T-cell (primary cell): ENCODE results near the gene MT1X. TPM values are rescaled to one million over a fixed set of nuclear protein-coding genes. Genes with fewer than 3 reads are reported as not detected.

ENCODE experiments used
- ATAC-seq, 4 experiments: fragments of 200-7000 bp in 3 of 4; fragments of 150-1000 bp in 1 of 4; cut with Tn5 transposase; replicated peaks in 1 of 4; 1 replicate in 3 of 4; 2 replicates in 1 of 4; pipeline ENCODE4 v1.10.0; 2021; ENCODE audit warnings: moderate library complexity in 3 of 4, mild to moderate bottlenecking in 2 of 4, moderate number of reproducible peaks in 1 of 4
- CTCF ChIA-PET, 2 donors: fragments of 300-600 bp; sonication (Branson Sonifier 250); formaldehyde crosslinking; loops; one replicate each; lab custom pipeline; 2022; ENCODE audit warnings: antibody characterized with exemption in 2 of 2; lab: Charles Lee
- POLR2A ChIA-PET, 2 donors: fragments of 300-600 bp; sonication (Branson Sonifier 250); formaldehyde crosslinking; loops; one replicate each; lab custom pipeline; 2022; ENCODE audit warnings: antibody characterized with exemption in 2 of 2; lab: Charles Lee
- DNase-seq, 35 experiments: peaks; one replicate each; pipeline versions ENCODE4 v3.0.0 to v3.0.0-alpha.2; 2013 to 2023
- H3K27ac ChIP-seq: one replicate; pipeline ENCODE4 v1.5.1; 2013; ENCODE audit warnings: low read length
- H3K27me3 ChIP-seq, 2 experiments: replicated peaks in 1 of 2; 1 replicate in 1 of 2; 2 replicates in 1 of 2; pipeline versions ENCODE4 v1.6.1 to v1.7.0; 2013; ENCODE audit warnings: low read length in 1 of 2, mixed read lengths in 1 of 2; ENCODE audit not compliant: control insufficient read depth in 2 of 2, insufficient read depth in 2 of 2; ENCODE audit errors: extremely low read depth in 1 of 2
- H3K36me3 ChIP-seq, 2 donors: 1 replicate in 1 of 2; 2 replicates in 1 of 2; pipeline versions ENCODE4 v1.6.1 to v1.7.0; 2013; ENCODE audit warnings: low read length in 1 of 2; ENCODE audit not compliant: control insufficient read depth in 2 of 2, insufficient read depth in 1 of 2; ENCODE audit errors: extremely low read depth in 1 of 2
- H3K4me1 ChIP-seq, 2 experiments: 1 replicate in 1 of 2; 2 replicates in 1 of 2; pipeline versions ENCODE4 v1.6.1 to v1.7.0; 2013; ENCODE audit warnings: low read length in 2 of 2, mixed read lengths in 1 of 2; ENCODE audit not compliant: insufficient read depth in 2 of 2, control insufficient read depth in 1 of 2; ENCODE audit errors: extremely low read depth in 1 of 2
- H3K4me3 ChIP-seq, 2 donors: 1 replicate in 1 of 2; 2 replicates in 1 of 2; pipeline versions ENCODE4 v1.5.1 to v1.7.0; 2013; ENCODE audit warnings: mild to moderate bottlenecking in 2 of 2, low read length in 1 of 2, moderate library complexity in 1 of 2; ENCODE audit not compliant: control insufficient read depth in 1 of 2; ENCODE audit errors: extremely low read depth in 1 of 2
- H3K9me3 ChIP-seq: 2 replicates; pipeline ENCODE4 v1.7.0; 2013
- H3K27ac Mint-ChIP-seq, 2 donors: one replicate each; pipeline ENCODE4 v1.8.0; 2020 to 2021; ENCODE audit warnings: mild to moderate bottlenecking in 2 of 2, mixed read lengths in 2 of 2
- H3K27me3 Mint-ChIP-seq, 2 donors: one replicate each; pipeline ENCODE4 v1.8.0; 2021 to 2022; ENCODE audit warnings: mixed read lengths in 2 of 2
- H3K36me3 Mint-ChIP-seq: one replicate; pipeline ENCODE4 v1.8.0; 2021; ENCODE audit warnings: mixed read lengths
- H3K4me1 Mint-ChIP-seq, 3 donors: one replicate each; pipeline ENCODE4 v1.8.0; 2020 to 2022; ENCODE audit warnings: mixed read lengths in 3 of 3, mild to moderate bottlenecking in 1 of 3
- H3K4me3 Mint-ChIP-seq, 3 donors: one replicate each; pipeline ENCODE4 v1.8.0; 2020 to 2022; ENCODE audit warnings: mild to moderate bottlenecking in 3 of 3, mixed read lengths in 3 of 3, moderate library complexity in 3 of 3
- H3K9me3 Mint-ChIP-seq, 3 donors: one replicate each; pipeline ENCODE4 v1.8.0; 2020 to 2022; ENCODE audit warnings: mixed read lengths in 3 of 3
- WGBS: methylation state at CpG from one replicate; pipeline ENCODE4 v1.1.5; 2013; ENCODE audit warnings: missing lambda C conversion rate; ENCODE audit not compliant: insufficient coverage; 5-methylcytosine and 5-hydroxymethylcytosine counted together
- total RNA-seq, 35 experiments: library from RNA in 6 of 35; stranded (reverse) in 6 of 35; fragments of 120-200 nt in 1 of 35; gene quantifications; one replicate each; pipeline versions ENCODE4 v1.2.1 to v1.2.4 and lab custom pipeline; 2013 to 2026

MT1X gene
- total RNA-seq, 5 donors from 2014 or later (not counting 1 experiment from before 2014, with no cell fraction given), result 18.7 to 30.8 (median 28.8) TPM

GRCh38 chr16:56684926-56685590, 2.8 kb downstream of the MT1X start:
- H3K36me3 Mint-ChIP-seq, result peaks cover 11% of the 10 kb centered on the region
- H3K36me3 ChIP-seq, result no peaks in the 10 kb centered on the region
- POLR2A ChIA-PET, result no interaction called here
- no peak for ATAC-seq
- CTCF ChIA-PET, result no interaction called here
- H3K4me3 Mint-ChIP-seq, result no peak overlapping the region
- no peak overlapping the region for H3K27ac ChIP-seq
- H3K27ac Mint-ChIP-seq, result no peak overlapping the region
- H3K4me1 ChIP-seq, result peaks cover 9 to 26% of the 10 kb centered on the region in 2 experiments
- H3K4me3 ChIP-seq, result no peak overlapping the region
- H3K27me3 ChIP-seq, result no peaks in the 10 kb centered on the region
- DNase-seq, result no peak
- no peaks in the 10 kb centered on the region for H3K27me3 Mint-ChIP-seq
- H3K9me3 ChIP-seq, result no peaks in the 10 kb centered on the region
- 95% methylated on average over 2 of the region's 4 CpGs for WGBS
- peaks cover 24 to 27% (median 26%) of the 10 kb centered on the region in 3 donors for H3K4me1 Mint-ChIP-seq
- peaks cover 0 to 2% (median 0%) of the 10 kb centered on the region in 3 donors for H3K9me3 Mint-ChIP-seq

- H3K27me3 Mint-ChIP-seq, result no peaks in the 10 kb centered on the region
- ChIA-PET CTCF (interaction anchor here (0.6 to 0.7 kb wide), 2 partner anchors 86 to 165 kb away, joined by 5 read pairs; no protein-coding TSS in a partner anchor), POLR2A (no interaction called here)
- no peak for ATAC-seq
- H3K27ac ChIP-seq, result no peak overlapping the region
- no peaks in the 10 kb centered on the region for H3K9me3 ChIP-seq
- DNase-seq, result no peak
- peaks cover 6 to 21% of the 10 kb centered on the region in 2 experiments for H3K4me1 ChIP-seq
- 85% methylated on average over 6 of the region's 7 CpGs for WGBS
- H3K9me3 Mint-ChIP-seq, result peaks cover 0 to 2% (median 0%) of the 10 kb centered on the region in 3 donors
- H3K27ac Mint-ChIP-seq, result no peak overlapping the region
- H3K4me1 Mint-ChIP-seq, result peaks cover 21% of the 10 kb centered on the region in 3 donors
- H3K4me3 Mint-ChIP-seq, result no peak overlapping the region
- H3K4me3 ChIP-seq, result no peak overlapping the region
- H3K27me3 ChIP-seq, result peaks cover 0 to 5% of the 10 kb centered on the region in 2 experiments
- no peaks in the 10 kb centered on the region for H3K36me3 ChIP-seq
- H3K36me3 Mint-ChIP-seq, result peaks cover 11% of the 10 kb centered on the region
Measured at GRCh38 chr16:56686758-56687157, 4.5 kb downstream of the MT1X start.

- Mint-ChIP-seq H3K27ac (no peak overlapping the region), H3K9me3 (peaks cover 0 to 2% (median 0%) of the 10 kb centered on the region in 3 donors), H3K4me1 (peaks cover 7 to 8% (median 8%) of the 10 kb centered on the region in 3 donors), H3K27me3 (no peaks in the 10 kb centered on the region), H3K36me3 (peaks cover 11% of the 10 kb centered on the region), H3K4me3 (no peak overlapping the region)
- Histone ChIP-seq H3K4me3 (no peak overlapping the region), H3K27me3 (peaks cover 0 to 5% of the 10 kb centered on the region in 2 experiments), H3K27ac (no peak overlapping the region), H3K36me3 (no peaks in the 10 kb centered on the region), H3K9me3 (no peaks in the 10 kb centered on the region), H3K4me1 (peaks cover 0 to 3% of the 10 kb centered on the region in 2 experiments)
- CTCF ChIA-PET, result interaction anchor here in 1 of 2 donors (0.9 kb wide), 1 partner anchor 13 kb away, joined by 3 read pairs; no protein-coding TSS in a partner anchor
- ATAC-seq (no peak), DNase-seq (no peak)
- POLR2A ChIA-PET, result no interaction called here
- 60% methylated on average over 1 of the region's 1 CpG for WGBS
Measured at GRCh38 chr16:56688762-56689161, 6.5 kb downstream of the MT1X start.

- Mint-ChIP-seq H3K36me3 (peaks cover 10% of the 10 kb centered on the region), H3K4me1 (peaks cover 3 to 4% (median 4%) of the 10 kb centered on the region in 3 donors), H3K9me3 (peaks cover 0 to 2% (median 0%) of the 10 kb centered on the region in 3 donors), H3K27me3 (no peaks in the 10 kb centered on the region), H3K27ac (no peak overlapping the region), H3K4me3 (no peak overlapping the region)
- no peak for DNase-seq
- POLR2A ChIA-PET, result no interaction called here
- Histone ChIP-seq H3K27me3 (peaks cover 0 to 5% of the 10 kb centered on the region in 2 experiments), H3K4me1 (no peaks in the 10 kb centered on the region), H3K4me3 (no peak overlapping the region), H3K27ac (no peak overlapping the region), H3K36me3 (no peaks in the 10 kb centered on the region), H3K9me3 (no peaks in the 10 kb centered on the region)
- ATAC-seq, result no peak
- CTCF ChIA-PET, result interaction anchor here in 1 of 2 donors (0.9 kb wide), 1 partner anchor 12 kb away, joined by 3 read pairs; no protein-coding TSS in a partner anchor
- WGBS, result 73% methylated on average over 2 of the region's 3 CpGs
Measured at GRCh38 chr16:56689171-56689570, 6.9 kb downstream of the MT1X start.

GRCh38 chr16:56690420-56691122, 8.3 kb downstream of the MT1X start:
- Mint-ChIP-seq H3K4me3 (no peak overlapping the region), H3K27me3 (no peaks in the 10 kb centered on the region), H3K4me1 (no peaks in the 10 kb centered on the region), H3K9me3 (peaks cover 0 to 2% (median 0%) of the 10 kb centered on the region in 3 donors), H3K36me3 (peaks cover 6% of the 10 kb centered on the region), H3K27ac (no peak overlapping the region)
- POLR2A ChIA-PET, result no interaction called here
- ATAC-seq (no peak), DNase-seq (no peak)
- H3K4me1 ChIP-seq, result no peaks in the 10 kb centered on the region
- no peak overlapping the region for H3K27ac ChIP-seq
- H3K4me3 ChIP-seq, result no peak overlapping the region
- CTCF ChIA-PET, result interaction anchor here in 1 of 2 donors (0.6 to 0.8 kb wide), 2 partner anchors 11 to 12 kb away, joined by 3 read pairs; no protein-coding TSS in a partner anchor
- peaks cover 0 to 11% of the 10 kb centered on the region in 2 experiments for H3K27me3 ChIP-seq
- no peaks in the 10 kb centered on the region for H3K36me3 ChIP-seq
- WGBS, result 100% methylated on average over 2 of the region's 4 CpGs
- H3K9me3 ChIP-seq, result no peaks in the 10 kb centered on the region

GRCh38 chr16:56691885-56692284, 9.6 kb downstream of the MT1X start:
- Mint-ChIP-seq H3K4me1 (no peaks in the 10 kb centered on the region), H3K36me3 (no peaks in the 10 kb centered on the region), H3K27ac (no peak overlapping the region), H3K4me3 (no peak overlapping the region), H3K9me3 (peaks cover 0 to under 1% (median 0%) of the 10 kb centered on the region in 3 donors), H3K27me3 (no peaks in the 10 kb centered on the region)
- ChIA-PET POLR2A (no interaction called here), CTCF (no interaction called here)
- H3K27ac ChIP-seq, result no peak overlapping the region
- H3K27me3 ChIP-seq, result peaks cover 0 to 11% of the 10 kb centered on the region in 2 experiments
- H3K9me3 ChIP-seq, result no peaks in the 10 kb centered on the region
- no peak overlapping the region for H3K4me3 ChIP-seq
- ATAC-seq (no peak), DNase-seq (no peak)
- H3K4me1 ChIP-seq, result no peaks in the 10 kb centered on the region
- no peaks in the 10 kb centered on the region for H3K36me3 ChIP-seq
- WGBS, result 85% methylated on average over 4 of the region's 4 CpGs
